ES-I3 (cell line): ENCODE measurements around the gene PPIA.

Experiments used
- H3K36me3 ChIP-seq: 2 replicates; pipeline ENCODE4 v1.6.1; 2013; ENCODE audit warnings: mild to moderate bottlenecking, low read length, control low read depth, moderate library complexity; ENCODE audit not compliant: insufficient read depth
- H3K4me1 ChIP-seq: 2 replicates; pipeline ENCODE4 v1.6.1; 2013; ENCODE audit warnings: mild to moderate bottlenecking, control low read depth, low read length; ENCODE audit not compliant: insufficient read depth
- H3K9ac ChIP-seq: 2 replicates; pipeline ENCODE4 v1.6.1; 2013; ENCODE audit warnings: low read depth, mild to moderate bottlenecking, low read length, moderate library complexity
- H3K9me3 ChIP-seq: 2 replicates; pipeline ENCODE4 v1.6.1; 2013; ENCODE audit warnings: mild to moderate bottlenecking, low read length, moderate library complexity; ENCODE audit not compliant: control insufficient read depth, insufficient read depth

The PPIA gene

GRCh38 chr7:44847920-44848634 is 51.6 kb downstream of the PPIA start, which contains the start of gene H2AZ2:
Gene H2AZ2 (minus strand): TSS chr7:44848087. CDS start chr7:44847971, 116 bp downstream.
- H3K4me1 ChIP-seq: no peaks in the 10 kb centered on the region

GRCh38 chr7:44849259-44849884 is 52.9 kb downstream of the PPIA start:
- Histone ChIP-seq H3K9me3 (no peaks in the 10 kb centered on the region), H3K4me1 (no peaks in the 10 kb centered on the region), H3K36me3 (no peaks in the 10 kb centered on the region), H3K9ac (peak overlapping the region; percentile 79; the same call in 1 of the 2 replicates)

More at GRCh38 chr7:44847920-44848634, 51.6 kb downstream of the PPIA start, which contains the start of gene H2AZ2:
- Histone ChIP-seq H3K9ac (peak within 1 kb of the TSS; percentile 91), H3K36me3 (no peaks in the 10 kb centered on the region), H3K9me3 (no peaks in the 10 kb centered on the region)

- H3K9ac ChIP-seq: no peak overlapping the region
These were observed 53.5 kb downstream of the PPIA start for GRCh38 chr7:44849885-44850544.

GRCh38 chr7:44852590-44852989 is 56.1 kb downstream of the PPIA start:
- Histone ChIP-seq H3K4me1 (no peaks in the 10 kb centered on the region), H3K9ac (no peak overlapping the region), H3K9me3 (no peaks in the 10 kb centered on the region), H3K36me3 (no peaks in the 10 kb centered on the region)

More at GRCh38 chr7:44849885-44850544, 53.5 kb downstream of the PPIA start:
- no peaks in the 10 kb centered on the region for H3K9me3 ChIP-seq
- no peaks in the 10 kb centered on the region for H3K36me3 ChIP-seq
- H3K4me1 ChIP-seq: no peaks in the 10 kb centered on the region
